Measurements from ENCODE around the gene TGM1. TPM values are rescaled to one million over a fixed set of nuclear protein-coding genes. Genes with fewer than 3 reads are reported as not detected.

TGM1 gene
- 0.76 and 1.4 TPM in 2 replicates for total RNA-seq (2014; rRNA removed; shearing (Covaris generic))
- 0.32 and 1.5 TPM in 2 replicates for polyA plus RNA-seq (2015; cell fraction: cytosol; rRNA removed)
- 5.7 and 9.0 TPM in 2 replicates for polyA plus RNA-seq (2015; cell fraction: nucleus; rRNA removed)

GRCh38 chr14:24262821-24263733, at the start of gene TGM1:
TGM1 (minus strand) TSS chr14:24263177; CDS start chr14:24262352, 825 bp downstream.
- no peak for DNase-seq (ENCODE audit: low read depth)

GRCh38 chr14:24311837-24312615, 49.0 kb upstream of the TGM1 start:
- DNase-seq (ENCODE audit: low read depth): no peak

- DNase-seq (ENCODE audit: low read depth): no peak
Observed at GRCh38 chr14:24310646-24311604, 47.9 kb upstream of the TGM1 start, which contains the start of gene LTB4R. LTB4R (plus strand) TSS chr14:24311502; CDS start chr14:24315652, 4,150 bp downstream.

- no peak for DNase-seq (ENCODE audit: low read depth)
Observed at GRCh38 chr14:24310265-24310645, 47.3 kb upstream of the TGM1 start.

- DNase-seq (ENCODE audit: low read depth): no peak
Observed at GRCh38 chr14:24309538-24310264, 46.7 kb upstream of the TGM1 start, which contains the start of gene LTB4R2. LTB4R2 (plus strand) TSS chr14:24310140; CDS start chr14:24310665, 525 bp downstream.

GRCh38 chr14:24308342-24309124, 45.6 kb upstream of the TGM1 start:
- no peak for DNase-seq (ENCODE audit: low read depth)

GRCh38 chr14:24307575-24308341, 44.8 kb upstream of the TGM1 start, which contains the start of gene CIDEB:
CIDEB (minus strand) TSS chr14:24307977; CDS start chr14:24307858, 119 bp downstream.
- peak; percentile 56 for DNase-seq (ENCODE audit: low read depth)

GRCh38 chr14:24307156-24307574, 44.2 kb upstream of the TGM1 start:
- DNase-seq (ENCODE audit: low read depth): no peak

GRCh38 chr14:24304019-24304387, 41.0 kb upstream of the TGM1 start:
- no peak for DNase-seq (ENCODE audit: low read depth)

- DNase-seq (ENCODE audit: low read depth): no peak
Observed at GRCh38 chr14:24300326-24300980, 37.5 kb upstream of the TGM1 start.

- DNase-seq (ENCODE audit: low read depth): peak; percentile 83
Observed at GRCh38 chr14:24299255-24300191, 36.5 kb upstream of the TGM1 start, which contains the start of the genes DHRS1 and NOP9. DHRS1 (minus strand) TSS chr14:24299780; CDS start chr14:24299106, 674 bp downstream. NOP9 (plus strand) TSS chr14:24299850; CDS start chr14:24299955, 105 bp downstream.

GRCh38 chr14:24298892-24299254, 35.9 kb upstream of the TGM1 start:
- peak; percentile 83 for DNase-seq (ENCODE audit: low read depth)

GRCh38 chr14:24297190-24297964, 34.4 kb upstream of the TGM1 start:
- DNase-seq (ENCODE audit: low read depth): peak; percentile 21

- peak; percentile 94 for DNase-seq (ENCODE audit: low read depth)
Observed at GRCh38 chr14:24296341-24297157, 33.6 kb upstream of the TGM1 start.

GRCh38 chr14:24293525-24293924, 30.5 kb upstream of the TGM1 start:
- DNase-seq (ENCODE audit: low read depth): no peak

All from HT1080 (cell line).